ENCODE results near the gene GATA3. TPM values are rescaled to one million over a fixed set of nuclear protein-coding genes. Genes with fewer than 3 reads are reported as not detected.

GATA3 gene
- polyA plus RNA-seq, 4 donors: 3.6 to 118 (median 89.6) TPM

GRCh38 chr10:8122611-8123369 lies 68.3 kb downstream of the GATA3 start:
- DNase-seq (ENCODE audit: low read depth in 4 of 4, low spot score in 3 of 4): no peak

DNA sequence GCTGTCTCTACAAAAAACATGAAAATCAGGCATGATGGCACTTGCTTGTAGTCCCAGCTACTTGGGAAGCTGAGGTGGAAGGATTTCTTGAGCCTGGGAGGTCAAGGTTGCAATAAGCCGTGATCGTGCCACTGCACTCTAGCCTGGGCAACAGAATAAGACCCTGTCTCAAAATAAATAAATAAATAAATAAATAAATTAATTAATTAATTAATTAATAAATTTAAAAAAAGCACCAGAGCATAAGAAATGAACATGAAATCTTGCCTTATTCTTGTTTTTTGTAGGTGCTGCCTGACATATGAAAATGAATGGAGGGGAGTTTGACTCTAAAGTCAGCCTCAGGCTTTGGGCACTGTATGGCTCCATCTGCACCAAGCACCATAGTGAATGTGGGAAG lies 69.9 kb downstream of the GATA3 start:
- no peak for DNase-seq (ENCODE audit: low read depth in 4 of 4, low spot score in 3 of 4)

Other genes with a start within 250 kb of the GATA3 start
- gene TAF3, start 236.2 kb upstream of the GATA3 start, polyA plus RNA-seq (ENCODE audit: insufficient read length in 4 of 4): 10 to 100 TPM in 2 of 4 donors, 1 to 10 TPM in 2; 7.2 to 12.5 (median 11.2) TPM

Data from left renal pelvis (tissue), 4 donors.